Dermis microvascular lymphatic vessel endothelial cell (primary cell): Measurements from ENCODE around the gene TNNI3. TPM values are rescaled to one million over a fixed set of nuclear protein-coding genes. Genes with fewer than 3 reads are reported as not detected.
"Not testable (repeated sequence)": the region's sequence is repeated elsewhere in the genome, so short reads cannot be mapped to it uniquely, and the experiment has no call there.

Experiments used
- DNase-seq, 2 donors: peaks; one replicate each; pipeline versions ENCODE4 v3.0.0 to v3.0.0-alpha.2; 2010; ENCODE audit warnings: low read depth in 2 of 2
- total RNA-seq: library from RNA; depleted of rRNA; stranded (reverse); fragments of >200 nt; gene quantifications from 2 replicates; pipeline ENCODE4 v1.2.1, GENCODE V29; 2014

The TNNI3 gene
- total RNA-seq, 1 donor from 2014 or later, result not detected

DNA sequence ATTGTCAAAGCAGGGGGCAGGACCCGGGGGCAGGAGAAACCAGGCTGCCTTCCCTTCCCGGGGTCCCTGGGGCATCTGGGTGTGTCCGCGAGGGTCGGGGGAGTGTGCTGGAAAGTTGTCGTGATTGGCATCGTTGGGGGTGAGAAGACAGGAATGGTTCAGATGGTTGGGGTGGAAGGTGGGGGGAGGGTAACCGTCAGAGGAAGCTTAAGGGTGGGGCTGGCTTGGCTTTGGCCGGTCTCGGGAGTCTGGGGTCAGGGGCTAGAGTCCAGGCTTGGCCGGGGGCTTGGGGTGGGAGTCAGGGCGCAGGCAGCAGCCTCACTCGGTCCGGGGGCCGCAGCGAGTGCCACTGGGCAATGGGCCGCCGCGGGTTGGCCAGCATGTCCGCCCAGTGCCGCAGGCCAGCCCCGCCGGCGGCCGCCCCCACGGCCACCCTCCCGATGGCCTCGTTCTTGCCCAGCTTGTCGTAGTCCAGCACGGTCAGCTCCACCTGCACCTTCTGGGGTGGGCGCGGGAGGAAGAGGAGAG lies 15.7 kb upstream of the TNNI3 start:
- no peak for DNase-seq

DNA sequence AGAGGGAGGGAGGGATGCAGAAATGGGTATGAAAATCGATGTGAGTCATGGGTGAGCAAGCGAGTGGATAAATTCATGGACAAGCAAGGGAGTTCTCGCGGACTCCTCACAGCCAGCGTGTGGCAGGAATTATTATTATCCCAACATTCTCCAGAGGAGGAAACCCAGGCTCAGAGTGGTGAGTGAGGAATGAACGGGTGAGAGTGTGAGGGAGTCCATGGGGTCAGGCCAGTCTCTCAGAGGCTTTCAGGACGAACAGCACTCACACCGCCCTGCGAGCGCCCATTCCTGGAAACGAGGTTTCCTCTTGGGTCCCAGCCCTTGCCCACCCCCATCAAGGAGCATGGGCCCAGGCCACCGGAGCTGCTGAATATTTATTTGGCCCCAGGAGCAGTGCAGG lies 15.2 kb upstream of the TNNI3 start:
- no peak for DNase-seq

DNA sequence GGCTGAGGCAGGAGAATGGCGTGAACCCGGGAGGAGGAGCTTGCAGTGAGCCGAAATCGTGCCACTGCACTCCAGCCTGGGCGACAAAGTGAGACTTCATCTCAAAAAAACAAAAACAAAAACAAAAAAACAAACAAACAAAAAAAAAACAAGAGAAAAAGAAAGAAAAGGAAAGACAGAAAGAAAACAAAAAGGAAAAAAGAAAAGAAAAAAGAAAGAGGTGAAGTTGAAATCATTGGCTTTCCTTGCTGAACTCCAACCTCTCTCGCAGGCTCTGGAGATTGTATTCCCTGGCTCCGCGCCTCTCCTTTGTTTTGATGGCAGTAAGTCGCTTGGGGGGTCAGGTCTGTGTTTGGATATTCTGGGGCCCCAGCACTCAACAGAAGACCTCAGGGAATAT lies 14.8 kb upstream of the TNNI3 start:
- DNase-seq, result not testable (repeated sequence)

DNA sequence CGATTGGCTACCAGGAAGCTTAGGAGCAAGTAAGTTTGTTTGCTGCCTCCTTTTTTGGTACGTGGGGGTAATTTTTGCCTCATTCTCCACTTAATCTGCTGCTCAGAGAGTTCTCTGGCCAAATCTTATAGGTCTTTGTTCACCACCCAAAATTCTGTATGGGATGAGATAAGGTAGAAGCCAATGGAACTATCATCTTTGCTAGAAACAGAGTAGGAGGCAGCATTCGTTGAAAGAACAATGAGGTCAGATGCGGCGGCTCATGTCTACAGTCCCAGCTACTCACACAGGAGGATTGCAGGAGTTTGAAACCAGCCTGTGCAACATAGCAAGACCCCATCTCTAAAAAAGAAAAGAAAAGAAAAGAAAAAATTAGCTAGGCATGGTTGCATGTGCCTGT lies 13.9 kb upstream of the TNNI3 start:
- DNase-seq, result no peak

DNA sequence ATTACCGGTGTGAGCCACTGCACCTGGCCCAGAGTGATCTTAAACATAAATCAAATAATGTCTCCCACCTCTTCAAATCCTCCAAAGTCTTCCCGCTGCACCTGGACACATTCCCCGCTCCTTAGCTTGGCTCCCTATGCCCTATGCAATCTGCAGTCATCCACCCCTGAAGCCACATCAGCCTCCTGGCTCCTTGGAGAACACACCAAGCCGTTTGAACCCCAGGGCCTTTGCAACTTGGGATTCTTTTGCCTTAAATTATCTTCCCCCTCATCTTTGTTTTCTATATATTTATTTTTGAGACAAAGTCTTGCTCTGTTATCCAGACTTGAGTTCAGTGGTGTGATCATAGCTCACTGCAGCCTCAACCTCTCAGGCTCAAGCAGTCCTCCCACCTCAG lies 11.6 kb upstream of the TNNI3 start:
- no peak for DNase-seq

GRCh38 chr19:55166530-55167268 lies 9.2 kb upstream of the TNNI3 start, which contains the start of gene DNAAF3:
Gene DNAAF3 (minus strand): TSS chr19:55166613. CDS start chr19:55166413, 200 bp downstream.
- peak; percentile 96 to 99 for DNase-seq

DNA sequence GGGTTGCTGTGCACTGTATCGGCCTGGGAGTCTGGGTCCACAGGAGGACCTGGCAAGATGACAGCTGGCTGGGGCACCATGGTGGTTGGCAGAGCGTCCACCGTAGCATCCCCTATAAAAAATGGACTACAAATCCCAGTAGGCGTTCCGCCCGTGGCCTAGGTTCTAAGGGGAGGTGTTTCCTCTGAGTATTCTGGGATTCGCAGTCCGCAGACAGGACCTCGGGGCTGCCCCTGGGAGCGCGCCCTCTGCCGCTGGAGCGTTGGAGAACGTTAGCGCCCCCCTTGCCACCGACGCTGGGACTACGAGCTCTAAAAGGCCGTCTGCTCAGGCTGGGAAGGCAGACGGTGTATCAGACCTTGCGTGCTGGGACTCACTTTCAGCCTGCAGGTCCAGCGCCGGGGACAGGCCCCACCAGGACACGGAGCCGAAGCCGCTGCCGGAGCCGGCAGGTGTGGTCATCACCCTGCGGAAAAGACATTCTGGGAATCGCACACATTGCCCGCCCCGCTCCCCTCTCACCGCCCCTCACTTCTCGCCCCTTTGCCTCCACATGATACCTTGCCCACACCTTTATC lies 8.5 kb upstream of the TNNI3 start:
- peak; percentile 67 to 83 for DNase-seq

DNA sequence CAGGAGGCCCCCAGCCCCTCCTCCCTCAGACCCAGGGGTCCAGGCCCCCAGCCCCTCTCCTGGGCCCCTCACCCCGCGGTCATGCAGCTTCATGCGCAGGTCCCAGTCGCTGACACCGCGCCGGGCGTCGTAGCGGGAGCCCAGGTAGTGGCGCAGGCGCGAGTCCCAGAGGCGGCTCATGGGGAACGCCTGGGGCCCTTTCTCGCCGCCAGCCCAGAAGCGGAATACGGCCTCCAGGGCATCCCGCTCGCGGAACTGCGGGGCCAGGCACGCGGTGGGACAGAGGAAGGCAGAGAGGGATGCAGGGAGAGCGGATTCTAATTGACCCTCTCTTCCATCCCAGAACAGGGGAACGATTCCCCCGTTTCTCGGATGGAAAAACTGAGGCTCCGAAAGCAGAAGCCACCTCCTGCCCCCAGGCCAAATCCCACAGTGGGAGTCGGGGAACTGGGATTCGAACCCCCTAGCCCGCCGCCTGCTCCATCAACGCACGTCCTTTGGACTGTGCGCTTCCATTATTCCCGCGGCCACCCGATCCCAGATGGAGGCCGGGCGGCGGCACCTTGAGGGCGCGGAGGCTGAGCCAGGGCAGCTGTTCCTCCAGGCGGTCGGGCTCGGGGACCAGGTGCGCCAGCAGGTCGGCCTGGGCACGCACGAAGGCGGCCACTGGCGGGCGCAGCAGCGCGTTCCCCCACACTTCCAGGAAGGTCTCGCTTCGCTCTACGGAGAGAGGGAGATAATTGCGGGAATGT lies 4.2 kb upstream of the TNNI3 start:
- no peak for DNase-seq

DNA sequence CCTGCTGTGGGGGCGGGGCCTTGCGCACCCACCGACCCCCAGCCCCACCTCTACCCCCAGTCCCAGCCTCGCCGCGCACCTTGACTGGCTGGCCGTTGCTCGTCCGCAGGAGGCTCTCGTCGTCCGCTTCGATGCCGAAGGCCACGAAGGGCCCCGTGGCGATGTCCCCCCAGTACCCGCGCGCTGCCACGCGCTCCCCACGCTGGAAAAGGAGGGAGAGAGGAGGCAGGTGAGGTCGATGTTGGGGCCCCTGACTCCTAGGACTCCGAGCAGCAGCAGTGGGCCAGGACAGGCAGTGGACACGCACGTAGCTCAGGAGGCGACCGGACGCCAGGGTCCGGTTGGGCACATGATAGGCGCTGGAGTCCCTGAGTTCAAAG lies 3.4 kb upstream of the TNNI3 start:
- no peak for DNase-seq

DNA sequence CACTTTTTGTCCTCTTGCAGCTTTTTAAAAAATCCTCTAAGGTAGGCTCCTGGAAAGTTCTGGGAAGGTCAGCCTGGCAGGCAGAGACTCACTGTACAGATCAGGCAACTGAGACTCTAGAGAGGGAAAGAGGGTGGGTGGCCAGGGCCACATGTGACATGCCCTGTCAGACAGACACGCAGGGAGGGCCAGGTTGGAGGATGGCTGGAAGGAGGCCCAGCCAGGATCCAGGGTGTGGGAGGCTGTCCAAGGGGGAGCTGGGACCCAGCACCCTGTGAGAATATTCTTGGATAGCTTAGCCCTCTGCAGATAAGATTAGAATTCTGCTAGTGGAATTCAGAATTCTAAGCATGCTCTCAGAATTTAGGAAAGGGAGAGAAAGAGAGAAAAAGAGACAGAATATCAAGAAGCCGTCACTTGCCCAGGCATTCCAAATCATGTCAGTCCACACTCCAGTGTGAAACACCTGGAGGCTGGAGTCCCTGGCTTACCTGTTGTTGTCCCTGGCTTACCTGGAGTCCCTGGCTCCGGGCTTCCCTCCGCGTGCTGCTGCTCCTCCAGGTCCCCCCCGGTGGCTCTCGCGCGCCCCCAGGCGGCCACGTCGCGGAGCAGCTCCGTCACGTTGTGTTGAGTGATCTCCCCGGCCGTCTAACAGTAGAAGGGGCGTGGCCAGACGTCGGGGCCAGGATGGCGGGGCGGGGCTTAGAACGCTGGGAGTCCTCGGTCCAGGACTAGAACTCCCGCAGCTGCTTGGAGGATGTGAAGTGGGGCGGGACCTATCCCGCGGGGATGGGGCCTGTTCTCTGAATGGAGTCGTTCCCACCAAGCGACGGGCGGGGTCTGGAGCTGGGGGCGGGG lies 2.8 kb upstream of the TNNI3 start:
- peak; percentile 50 to 83 for DNase-seq

GRCh38 chr19:55158848-55159749 lies 1.6 kb upstream of the TNNI3 start:
- DNase-seq, result no peak

DNA sequence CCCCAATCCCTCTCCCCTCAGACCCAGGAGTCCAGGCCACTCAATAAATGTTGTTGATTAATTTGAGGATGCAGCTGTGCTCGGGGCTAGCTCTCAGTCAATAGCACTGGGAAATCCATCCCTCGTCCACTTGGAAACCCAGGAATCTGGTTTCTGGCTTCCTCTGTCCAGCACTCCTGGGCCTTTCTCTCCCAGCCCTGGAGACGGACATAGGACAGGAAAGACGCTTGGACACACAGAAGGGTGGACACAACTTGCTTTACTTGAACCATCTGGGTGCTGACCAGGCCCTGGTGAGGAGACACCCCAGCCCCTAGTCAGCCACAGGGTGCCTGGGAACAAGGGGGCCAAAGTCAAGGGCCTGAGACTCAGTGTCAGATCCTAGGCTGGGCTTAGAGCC lies 891 bp upstream of the TNNI3 start:
- no peak for DNase-seq

DNA sequence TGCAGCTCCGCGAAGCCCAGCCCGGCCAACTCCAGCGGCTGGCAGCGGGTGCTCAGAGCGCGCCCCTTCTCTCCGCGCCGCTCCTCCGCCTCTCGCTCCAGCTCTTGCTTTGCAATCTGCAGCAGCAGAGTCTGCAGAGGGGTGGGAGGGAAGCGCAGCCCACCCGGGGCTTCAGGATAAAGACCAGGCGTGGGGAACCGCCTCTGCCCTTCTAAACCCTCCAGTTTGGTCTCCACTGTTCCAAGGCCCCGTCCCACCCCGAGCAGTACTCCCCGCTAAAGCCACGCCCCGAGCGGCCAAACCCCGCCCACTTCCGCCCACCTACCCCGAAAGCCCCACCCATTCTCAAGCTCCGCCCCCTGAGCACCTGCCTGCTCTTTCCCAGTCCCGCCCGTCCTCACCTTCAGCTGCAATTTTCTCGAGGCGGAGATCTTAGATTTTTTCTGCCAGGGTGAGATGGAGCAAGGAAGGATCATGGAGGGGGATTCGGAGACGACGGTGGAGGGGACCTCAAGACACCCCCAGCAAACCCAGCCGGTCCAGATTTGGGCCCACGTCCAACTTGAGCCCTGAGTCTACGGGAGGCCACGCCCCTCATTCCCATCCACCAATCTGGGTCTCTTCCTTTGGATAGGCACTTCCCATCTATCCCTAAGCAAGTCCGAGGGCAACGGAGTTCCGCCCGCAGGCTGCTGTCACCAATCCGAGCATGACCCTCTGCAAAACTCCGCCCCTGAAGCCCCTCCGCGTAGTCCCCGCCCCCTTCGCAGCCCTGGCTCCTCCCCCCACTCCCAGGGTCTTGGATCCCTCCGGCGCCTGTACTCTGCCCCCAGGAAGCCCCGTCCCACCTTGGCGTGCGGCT lies 1.1 kb downstream of the TNNI3 start:
- peak in 1 of 2 donors; percentile 23 for DNase-seq

- not testable (repeated sequence) for DNase-seq
Measured at GRCh38 chr19:55155784-55156183, 1.7 kb downstream of the TNNI3 start.

GRCh38 chr19:55153652-55154264 lies 3.8 kb downstream of the TNNI3 start:
- no peak for DNase-seq

DNA sequence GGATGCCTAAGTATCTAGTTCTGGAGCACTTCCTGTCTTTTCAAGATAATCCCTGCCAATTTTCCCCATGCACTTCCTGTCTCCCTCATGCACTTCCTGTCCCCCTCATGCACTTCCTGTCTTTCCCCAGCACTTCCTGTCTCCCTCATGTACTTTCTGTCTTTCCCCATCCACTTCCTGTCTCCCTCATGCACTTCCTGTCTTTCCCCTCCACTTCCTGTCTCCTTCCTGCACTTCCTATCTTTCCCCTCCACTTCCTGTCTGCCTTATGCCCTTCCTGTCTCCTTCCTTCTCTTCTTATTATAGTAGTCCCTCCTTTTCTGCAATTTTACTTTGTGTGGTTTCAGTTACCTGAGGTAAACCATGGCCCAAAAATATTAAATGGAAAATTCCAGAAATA lies 5.5 kb downstream of the TNNI3 start:
- DNase-seq, result no peak

DNA sequence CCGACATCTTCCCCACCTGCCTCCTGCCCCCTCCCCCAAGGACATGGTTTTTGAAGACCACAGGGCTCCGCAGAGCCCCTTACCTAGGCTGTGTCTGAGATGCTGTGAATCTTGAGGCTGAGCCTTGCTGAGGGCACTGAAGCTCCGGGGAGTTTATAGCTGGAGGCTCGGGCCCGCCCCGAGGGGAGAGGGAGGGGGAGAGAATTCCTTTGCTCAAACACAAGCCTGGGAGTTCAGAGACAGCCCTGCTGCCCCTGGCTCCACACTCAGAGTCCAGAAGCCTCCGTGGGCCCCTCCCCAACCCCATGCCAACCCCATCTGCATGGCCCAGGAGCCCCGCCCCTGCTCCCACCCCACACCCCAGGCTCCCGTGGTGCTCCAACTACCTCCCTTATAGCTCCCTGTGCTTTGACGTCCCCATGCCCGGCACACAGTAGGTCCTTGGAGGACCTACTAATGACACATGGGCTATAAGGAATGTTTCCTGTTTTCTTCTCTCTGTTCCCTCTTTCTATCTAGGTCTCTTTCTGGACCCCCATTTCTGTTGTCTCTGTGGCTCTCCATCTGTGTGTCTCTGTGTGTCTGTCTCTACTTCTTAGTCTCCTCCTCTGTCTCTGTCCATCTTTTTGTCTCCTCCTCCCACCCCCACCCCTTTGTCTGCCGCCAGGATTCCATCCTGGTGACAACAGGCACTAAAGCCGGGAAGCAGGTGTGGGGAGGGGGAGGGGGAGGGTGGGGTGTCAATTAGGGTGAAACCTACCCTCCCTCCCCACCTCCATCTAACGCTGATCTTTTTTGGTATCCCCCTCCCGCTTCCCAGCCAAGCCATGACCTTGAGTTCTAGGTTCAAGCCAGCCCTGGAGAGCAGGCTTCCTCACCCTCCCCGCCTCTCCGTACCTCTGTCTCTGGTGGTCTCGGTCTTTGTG lies 8.2 kb downstream of the TNNI3 start, which contains the start of gene TNNT1:
Gene TNNT1 (minus strand): TSS at position 129 of the 926 bp plus-strand sequence. CDS start 2,049 bp downstream, outside the sequence.
- no peak for DNase-seq
